ENCODE data around the gene MUC3A. TPM values are rescaled to one million over a fixed set of nuclear protein-coding genes. Genes with fewer than 3 reads are reported as not detected.

The MUC3A gene
- total RNA-seq, 4 donors from 2014 or later, result 0.04 to 0.71 (median 0.32) TPM; not detected in 1

- no peak for TF ChIP-seq CTCF (IDR thresholded peaks at IDR 0.05 in 4 of 5, conservative IDR thresholded peaks at IDR 0.05 in 1 of 5)
- no peak for TF ChIP-seq POLR2A (IDR thresholded peaks at IDR 0.05)
- H3K27ac ChIP-seq, result peak overlapping the region in 3 of 4 donors; percentile 13 to 54 (median 36)
- DNase-seq, result no peak
- no peaks in the 10 kb centered on the region for H3K36me3 ChIP-seq
- H3K27me3 ChIP-seq, result peaks cover 2 to 4% (median 4%) of the 10 kb centered on the region in 3 donors
- intact Hi-C loops (cut with DNase I; ENCODE audit: low total_unique reads), result no loop called here
- H3K4me3 ChIP-seq, result no peak overlapping the region
- no peaks in the 10 kb centered on the region for H3K9me3 ChIP-seq
- ATAC-seq, result no peak
- in situ Hi-C loops (cut with MboI; ENCODE audit: low sequenced_read_pairs in 4 of 4), result no loop called here
- H3K4me1 ChIP-seq, result no peaks in the 10 kb centered on the region
Observed at GRCh38 chr7:100946766-100947365, 2.5 kb upstream of the MUC3A start.

- ATAC-seq, result no peak
- intact Hi-C loops (cut with DNase I; ENCODE audit: low total_unique reads), result no loop called here
Observed at GRCh38 chr7:100947792-100948191, 1.5 kb upstream of the MUC3A start.

DNA sequence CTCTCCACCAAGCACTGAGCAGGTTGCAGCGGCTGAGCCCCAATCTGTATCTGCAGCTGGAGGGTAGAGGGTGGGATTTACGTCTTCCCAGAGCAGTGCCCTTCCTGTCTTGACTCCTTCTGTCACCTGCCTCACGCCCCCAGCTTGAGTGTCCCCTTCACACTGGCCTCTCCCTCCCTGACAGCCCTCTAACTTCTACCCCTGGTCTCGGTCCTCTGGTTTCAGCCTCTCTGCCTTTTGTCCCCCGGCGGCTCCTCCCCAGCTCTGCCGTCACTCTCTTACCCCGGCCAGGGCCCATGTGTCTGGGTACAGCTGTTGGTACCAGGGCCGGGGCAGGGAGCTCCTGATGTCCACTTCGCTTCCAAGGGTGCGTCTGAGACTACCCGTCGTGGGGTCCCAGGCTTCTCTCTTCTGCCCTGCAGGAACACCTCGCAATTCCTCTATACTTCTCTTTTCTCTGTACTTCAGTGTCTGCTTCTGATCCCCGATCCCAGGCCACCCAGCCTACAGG lies 654 bp downstream of the MUC3A start:
- H3K4me1 ChIP-seq, result no peaks in the 10 kb centered on the region
- intact Hi-C loops (cut with DNase I; ENCODE audit: low total_unique reads) (no loop called here), in situ Hi-C loops (cut with MboI; ENCODE audit: low sequenced_read_pairs in 4 of 4) (no loop called here)
- no peaks in the 10 kb centered on the region for H3K9me3 ChIP-seq
- TF ChIP-seq CTCF (IDR thresholded peaks at IDR 0.05 in 4 of 5, conservative IDR thresholded peaks at IDR 0.05 in 1 of 5) (no peak), POLR2A (IDR thresholded peaks at IDR 0.05) (no peak)
- no peaks in the 10 kb centered on the region for H3K36me3 ChIP-seq
- peak overlapping the region; percentile 30 to 68 (median 54) for H3K27ac ChIP-seq
- DNase-seq (no peak), ATAC-seq (no peak)
- peak overlapping the region in 2 of 4 donors; percentile 31 to 36 for H3K4me3 ChIP-seq
- H3K27me3 ChIP-seq, result peaks cover 3 to 10% (median 4%) of the 10 kb centered on the region in 3 donors

More at GRCh38 chr7:100947792-100948191, 1.5 kb upstream of the MUC3A start:
- no peaks in the 10 kb centered on the region for H3K9me3 ChIP-seq
- no peaks in the 10 kb centered on the region for H3K36me3 ChIP-seq
- H3K4me3 ChIP-seq, result no peak overlapping the region
- peaks cover 3 to 10% (median 4%) of the 10 kb centered on the region in 3 donors for H3K27me3 ChIP-seq
- H3K4me1 ChIP-seq, result no peaks in the 10 kb centered on the region
- in situ Hi-C loops (cut with MboI; ENCODE audit: low sequenced_read_pairs in 4 of 4), result no loop called here
- H3K27ac ChIP-seq, result peak overlapping the region in 3 of 4 donors; percentile 36 to 54 (median 38)
- no peak for DNase-seq
- TF ChIP-seq POLR2A (IDR thresholded peaks at IDR 0.05), result no peak
- no peak for TF ChIP-seq CTCF (IDR thresholded peaks at IDR 0.05 in 4 of 5, conservative IDR thresholded peaks at IDR 0.05 in 1 of 5)

- Histone ChIP-seq H3K4me3 (no peak overlapping the region), H3K36me3 (no peaks in the 10 kb centered on the region), H3K4me1 (no peaks in the 10 kb centered on the region), H3K27ac (peak overlapping the region in 2 of 4 donors; percentile 61 to 68), H3K27me3 (peaks cover 3 to 10% (median 4%) of the 10 kb centered on the region in 3 donors), H3K9me3 (no peaks in the 10 kb centered on the region)
- DNase-seq (no peak), ATAC-seq (no peak)
- in situ Hi-C loops (cut with MboI; ENCODE audit: low sequenced_read_pairs in 4 of 4) (no loop called here), intact Hi-C loops (cut with DNase I; ENCODE audit: low total_unique reads) (no loop called here)
- TF ChIP-seq CTCF (IDR thresholded peaks at IDR 0.05 in 4 of 5, conservative IDR thresholded peaks at IDR 0.05 in 1 of 5) (no peak), POLR2A (IDR thresholded peaks at IDR 0.05) (no peak)
Observed at GRCh38 chr7:100951172-100951571, 1.8 kb downstream of the MUC3A start.
